BLaER1 (cell line): Measurements from ENCODE around the gene GABBR1.

Experiments used
- H3K27ac ChIP-seq: shearing (Covaris generic); formaldehyde crosslinking; 2 replicates; pipeline ENCODE4 v1.8.1; 2022
- H3K27me3 ChIP-seq: shearing (Covaris generic); formaldehyde crosslinking; 2 replicates; pipeline ENCODE4 v1.8.1; 2022
- H3K36me3 ChIP-seq: shearing (Covaris generic); formaldehyde crosslinking; 2 replicates; pipeline ENCODE4 v1.8.1; 2022
- H3K4me1 ChIP-seq: shearing (Covaris generic); formaldehyde crosslinking; 2 replicates; pipeline ENCODE4 v1.8.1; 2022
- H3K4me2 ChIP-seq: shearing (Covaris generic); formaldehyde crosslinking; 2 replicates; pipeline ENCODE4 v1.8.1; 2022
- H3K4me3 ChIP-seq: shearing (Covaris generic); formaldehyde crosslinking; 2 replicates; pipeline ENCODE4 v1.8.1; 2022
- H3K9ac ChIP-seq: shearing (Covaris generic); formaldehyde crosslinking; 2 replicates; pipeline ENCODE4 v1.8.1; 2022
- H3K9me3 ChIP-seq: shearing (Covaris generic); formaldehyde crosslinking; 2 replicates; pipeline ENCODE4 v1.8.1; 2022
- H4K20me1 ChIP-seq: shearing (Covaris generic); formaldehyde crosslinking; 2 replicates; pipeline ENCODE4 v1.8.1; 2022
- Cebpa-rat ChIP-seq: shearing (Covaris generic); IDR thresholded peaks from 2 replicates; pipeline ENCODE4 v1.8.1; 2022

GABBR1 gene

GRCh38 chr6:29576056-29576455, 56.9 kb downstream of the GABBR1 start:
- H3K4me2 ChIP-seq, result no peak overlapping the region
- H3K36me3 ChIP-seq, result no peaks in the 10 kb centered on the region
- H3K9me3 ChIP-seq, result no peaks in the 10 kb centered on the region
- H3K4me1 ChIP-seq, result no peaks in the 10 kb centered on the region
- H3K9ac ChIP-seq, result no peak overlapping the region
- H3K27me3 ChIP-seq, result no peaks in the 10 kb centered on the region
- no peak overlapping the region for H3K27ac ChIP-seq
- TF ChIP-seq Cebpa-rat, result no peak
- no peak overlapping the region for H3K4me3 ChIP-seq
- no peaks in the 10 kb centered on the region for H4K20me1 ChIP-seq

GRCh38 chr6:29567991-29568390, 65.0 kb downstream of the GABBR1 start:
- Histone ChIP-seq H3K36me3 (no peaks in the 10 kb centered on the region), H3K4me2 (no peak overlapping the region), H3K4me3 (no peak overlapping the region), H3K4me1 (no peaks in the 10 kb centered on the region), H3K9ac (no peak overlapping the region), H3K27ac (no peak overlapping the region), H4K20me1 (no peaks in the 10 kb centered on the region), H3K27me3 (no peaks in the 10 kb centered on the region), H3K9me3 (no peaks in the 10 kb centered on the region)
- no peak for TF ChIP-seq Cebpa-rat

- TF ChIP-seq Cebpa-rat, result no peak
- Histone ChIP-seq H3K36me3 (no peaks in the 10 kb centered on the region), H3K27me3 (no peaks in the 10 kb centered on the region), H3K9me3 (no peaks in the 10 kb centered on the region), H3K9ac (no peak overlapping the region), H4K20me1 (no peaks in the 10 kb centered on the region), H3K4me3 (no peak overlapping the region), H3K27ac (no peak overlapping the region), H3K4me1 (no peaks in the 10 kb centered on the region), H3K4me2 (no peak overlapping the region)
Measured at GRCh38 chr6:29567541-29567940, 65.4 kb downstream of the GABBR1 start.

GRCh38 chr6:29566856-29567255, 66.1 kb downstream of the GABBR1 start:
- no peak for TF ChIP-seq Cebpa-rat
- Histone ChIP-seq H3K9ac (no peak overlapping the region), H3K4me1 (no peaks in the 10 kb centered on the region), H3K4me3 (no peak overlapping the region), H3K27ac (no peak overlapping the region), H4K20me1 (no peaks in the 10 kb centered on the region), H3K36me3 (no peaks in the 10 kb centered on the region), H3K4me2 (no peak overlapping the region), H3K27me3 (no peaks in the 10 kb centered on the region), H3K9me3 (no peaks in the 10 kb centered on the region)

DNA sequence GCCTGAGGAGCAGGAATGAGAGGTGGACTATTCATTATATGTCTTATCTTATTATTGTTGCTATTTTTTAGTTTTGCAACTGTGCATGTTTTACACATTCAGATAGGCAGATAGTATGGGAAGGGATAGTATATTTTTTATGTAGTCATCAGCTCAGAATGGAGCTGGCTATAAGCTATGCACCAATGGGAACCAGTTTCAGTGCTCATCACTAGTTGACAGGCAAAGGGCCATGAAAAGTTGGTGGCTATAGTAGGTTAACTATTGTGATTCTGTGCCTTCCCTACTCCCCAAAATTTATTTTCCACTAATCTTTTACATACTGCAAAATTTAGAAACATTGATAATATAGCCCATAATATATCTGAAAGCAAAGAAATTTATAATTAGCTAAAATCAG, 68.1 kb downstream of the GABBR1 start:
- no peak for TF ChIP-seq Cebpa-rat

DNA sequence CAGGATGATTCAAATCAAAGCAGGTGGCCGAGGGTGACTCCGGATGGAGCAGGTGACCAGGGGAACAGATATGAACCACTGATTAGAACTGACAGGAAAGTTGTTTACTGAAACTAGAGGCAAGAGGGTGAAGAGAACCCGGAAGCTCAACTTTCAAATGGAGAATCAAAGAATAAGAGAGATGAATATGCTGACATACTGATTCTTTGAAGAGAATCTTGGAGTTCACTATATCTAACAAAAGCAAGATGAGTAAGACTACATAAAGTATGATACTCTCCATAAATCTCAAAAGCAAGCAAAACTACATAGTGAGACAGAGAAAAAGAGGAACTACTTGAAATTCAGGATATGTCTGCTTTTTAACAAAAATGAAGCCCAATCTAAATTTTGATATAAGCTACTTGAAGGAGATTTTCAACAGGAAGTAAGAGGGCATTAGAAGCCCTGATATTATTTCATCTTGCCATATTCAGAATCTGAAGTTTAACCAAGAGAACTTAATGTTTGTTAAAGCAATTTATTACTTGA, 69.5 kb downstream of the GABBR1 start:
- Histone ChIP-seq H3K36me3 (no peaks in the 10 kb centered on the region), H3K4me1 (no peaks in the 10 kb centered on the region), H3K27ac (no peak overlapping the region), H3K4me3 (no peak overlapping the region), H3K4me2 (no peak overlapping the region), H3K9ac (no peak overlapping the region), H4K20me1 (no peaks in the 10 kb centered on the region), H3K27me3 (no peaks in the 10 kb centered on the region), H3K9me3 (no peaks in the 10 kb centered on the region)
- TF ChIP-seq Cebpa-rat, result no peak

More for the DNA sequence above, 68.1 kb downstream of the GABBR1 start:
- H3K4me1 ChIP-seq, result no peaks in the 10 kb centered on the region
- no peaks in the 10 kb centered on the region for H3K27me3 ChIP-seq
- no peak overlapping the region for H3K4me2 ChIP-seq
- H4K20me1 ChIP-seq, result no peaks in the 10 kb centered on the region
- H3K27ac ChIP-seq, result no peak overlapping the region
- H3K36me3 ChIP-seq, result no peaks in the 10 kb centered on the region
- no peak overlapping the region for H3K4me3 ChIP-seq
- H3K9ac ChIP-seq, result no peak overlapping the region
- no peaks in the 10 kb centered on the region for H3K9me3 ChIP-seq

GRCh38 chr6:29561606-29562181, 71.3 kb downstream of the GABBR1 start:
- Histone ChIP-seq H3K27me3 (no peaks in the 10 kb centered on the region), H3K9ac (no peak overlapping the region), H3K4me3 (no peak overlapping the region), H3K27ac (no peak overlapping the region), H3K4me2 (no peak overlapping the region), H4K20me1 (no peaks in the 10 kb centered on the region), H3K36me3 (no peaks in the 10 kb centered on the region), H3K9me3 (no peaks in the 10 kb centered on the region), H3K4me1 (no peaks in the 10 kb centered on the region)
- TF ChIP-seq Cebpa-rat, result no peak

- H3K36me3 ChIP-seq, result no peaks in the 10 kb centered on the region
- H3K4me1 ChIP-seq, result no peaks in the 10 kb centered on the region
- H3K27ac ChIP-seq, result no peak overlapping the region
- no peak for TF ChIP-seq Cebpa-rat
- H4K20me1 ChIP-seq, result no peaks in the 10 kb centered on the region
- no peak overlapping the region for H3K4me2 ChIP-seq
- no peaks in the 10 kb centered on the region for H3K27me3 ChIP-seq
- no peak overlapping the region for H3K9ac ChIP-seq
- H3K4me3 ChIP-seq, result no peak overlapping the region
- H3K9me3 ChIP-seq, result no peaks in the 10 kb centered on the region
Measured at GRCh38 chr6:29561091-29561490, 71.9 kb downstream of the GABBR1 start.

- no peaks in the 10 kb centered on the region for H3K36me3 ChIP-seq
- H4K20me1 ChIP-seq, result no peaks in the 10 kb centered on the region
- no peak within 1 kb of the TSS for H3K4me2 ChIP-seq
- no peak within 1 kb of the TSS for H3K4me3 ChIP-seq
- H3K27me3 ChIP-seq, result no peaks in the 10 kb centered on the region
- no peak within 1 kb of the TSS for H3K27ac ChIP-seq
- H3K9me3 ChIP-seq, result no peaks in the 10 kb centered on the region
- H3K4me1 ChIP-seq, result no peaks in the 10 kb centered on the region
- TF ChIP-seq Cebpa-rat, result no peak
- H3K9ac ChIP-seq, result no peak within 1 kb of the TSS
Measured at GRCh38 chr6:29559524-29560287, 73.3 kb downstream of the GABBR1 start, which contains the start of gene UBD. Gene UBD, minus strand, starts transcription at chr6:29559732. Its CDS starts 31 bp downstream, at chr6:29559701.

DNA sequence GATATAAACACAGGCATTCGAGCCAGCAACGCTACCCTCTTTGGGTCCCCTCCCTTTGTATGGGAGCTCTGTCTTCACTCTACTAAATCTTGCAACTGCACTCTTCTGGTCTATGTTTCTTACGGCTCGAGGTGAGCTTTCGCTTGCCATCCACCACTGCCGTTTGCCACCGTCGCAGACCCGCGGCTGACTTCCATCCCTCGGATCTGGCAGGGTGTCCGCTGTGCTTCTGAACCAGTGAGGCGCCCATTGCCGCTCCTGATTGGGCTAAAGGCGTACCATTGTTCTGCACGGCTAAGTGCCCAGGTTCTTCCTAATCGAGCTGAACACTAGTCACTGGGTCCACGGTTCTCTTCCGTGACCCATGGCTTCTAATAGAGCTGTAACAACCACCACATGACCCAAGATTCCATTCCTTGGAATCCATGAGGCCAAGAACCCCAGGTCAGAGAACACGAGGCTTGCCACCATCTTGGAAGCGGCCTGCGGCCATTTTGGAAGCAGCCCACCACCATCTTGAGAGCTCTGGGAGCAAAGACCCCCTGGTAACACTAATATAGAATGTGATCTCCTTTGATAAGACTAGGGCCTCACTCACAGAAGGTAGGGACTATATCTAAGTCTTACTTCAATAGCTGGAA, 74.4 kb downstream of the GABBR1 start:
- Histone ChIP-seq H3K4me2 (no peak overlapping the region), H4K20me1 (no peaks in the 10 kb centered on the region), H3K27ac (no peak overlapping the region), H3K4me1 (no peaks in the 10 kb centered on the region), H3K9ac (no peak overlapping the region), H3K27me3 (no peaks in the 10 kb centered on the region), H3K4me3 (no peak overlapping the region), H3K36me3 (no peaks in the 10 kb centered on the region), H3K9me3 (peaks cover 9% of the 10 kb centered on the region)
- no peak for TF ChIP-seq Cebpa-rat
